ENCODE data around the gene ZNF304. TPM values are rescaled to one million over a fixed set of nuclear protein-coding genes. Genes with fewer than 3 reads are reported as not detected.

ZNF304 gene
- 6.5 and 10.3 TPM in 2 replicates for total RNA-seq

DNA sequence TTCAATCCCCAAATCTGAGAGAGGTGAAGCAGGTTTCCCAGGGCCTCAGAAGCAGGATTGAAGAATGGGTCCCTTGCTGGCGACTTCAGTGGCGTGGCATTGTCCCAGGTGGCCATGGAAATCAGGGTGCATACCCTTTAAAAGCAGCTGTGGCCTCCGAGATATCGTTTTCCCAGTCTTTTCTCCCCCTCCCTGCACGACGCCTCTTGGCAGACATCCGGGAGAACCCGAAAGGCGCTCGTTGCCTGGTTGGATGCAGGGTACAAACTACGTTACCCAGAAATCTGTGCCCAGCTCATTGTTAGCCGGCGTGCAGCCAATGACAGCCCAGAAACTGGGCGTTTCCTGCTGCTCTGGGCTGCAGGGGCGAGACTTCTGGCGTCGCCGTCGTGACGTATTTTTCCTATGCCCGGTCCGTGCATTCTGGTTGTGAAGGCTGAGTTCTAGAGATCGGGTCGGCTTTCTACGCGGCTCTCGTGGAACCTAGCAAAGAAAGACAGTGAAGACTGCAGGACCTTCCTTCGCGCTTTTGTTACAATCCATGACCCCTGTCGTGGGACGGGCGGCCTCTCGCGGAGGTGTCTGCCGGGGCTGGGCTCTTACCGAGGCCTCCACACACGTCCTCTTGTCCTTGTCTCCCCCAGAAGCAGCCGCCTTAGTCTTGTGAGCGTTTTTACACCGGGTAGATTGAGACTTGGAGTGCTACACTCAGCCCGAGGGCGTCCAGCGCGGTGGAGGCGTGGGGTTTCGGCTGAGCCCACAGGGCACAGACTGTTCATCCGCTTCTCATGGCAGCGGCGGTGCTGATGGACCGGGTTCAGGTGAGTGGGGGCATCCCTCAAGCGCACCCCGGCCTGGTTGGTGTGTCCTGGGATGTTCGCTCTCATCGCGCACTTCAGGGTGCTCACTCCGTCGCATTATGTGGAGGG is at the start of gene ZNF304:
ZNF304 (plus strand) TSS at position 395 of the 929 bp plus-strand sequence; CDS start at position 789, 394 bp downstream.
- peak; percentile 95 to 96 for DNase-seq (ENCODE audit: low read depth in 2 of 2)

DNA sequence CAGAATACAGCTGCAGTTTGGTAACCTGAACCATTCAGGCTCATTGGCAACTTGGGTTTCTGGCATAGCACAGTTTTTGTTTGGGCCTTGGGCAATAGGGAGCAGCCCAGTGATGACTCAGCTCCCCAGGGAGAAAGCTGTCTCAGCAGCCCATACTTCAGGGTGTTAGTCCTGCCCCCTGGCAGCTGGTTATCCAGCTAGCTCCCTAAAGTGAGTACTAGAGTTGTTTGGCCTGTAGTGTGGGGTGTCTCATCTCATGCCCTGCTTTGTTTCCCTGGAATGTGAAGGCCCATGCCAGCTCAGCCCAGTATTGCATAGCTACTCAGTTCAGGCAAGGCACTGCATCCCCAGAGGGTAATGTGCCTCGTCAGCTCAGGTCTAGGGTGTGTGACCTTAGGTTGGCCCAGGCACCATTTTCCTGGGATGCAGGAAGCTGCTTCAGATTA is 49.0 kb upstream of the ZNF304 start:
- DNase-seq (ENCODE audit: low read depth in 2 of 2) = peak in 1 of 2 donors; percentile 34

DNA sequence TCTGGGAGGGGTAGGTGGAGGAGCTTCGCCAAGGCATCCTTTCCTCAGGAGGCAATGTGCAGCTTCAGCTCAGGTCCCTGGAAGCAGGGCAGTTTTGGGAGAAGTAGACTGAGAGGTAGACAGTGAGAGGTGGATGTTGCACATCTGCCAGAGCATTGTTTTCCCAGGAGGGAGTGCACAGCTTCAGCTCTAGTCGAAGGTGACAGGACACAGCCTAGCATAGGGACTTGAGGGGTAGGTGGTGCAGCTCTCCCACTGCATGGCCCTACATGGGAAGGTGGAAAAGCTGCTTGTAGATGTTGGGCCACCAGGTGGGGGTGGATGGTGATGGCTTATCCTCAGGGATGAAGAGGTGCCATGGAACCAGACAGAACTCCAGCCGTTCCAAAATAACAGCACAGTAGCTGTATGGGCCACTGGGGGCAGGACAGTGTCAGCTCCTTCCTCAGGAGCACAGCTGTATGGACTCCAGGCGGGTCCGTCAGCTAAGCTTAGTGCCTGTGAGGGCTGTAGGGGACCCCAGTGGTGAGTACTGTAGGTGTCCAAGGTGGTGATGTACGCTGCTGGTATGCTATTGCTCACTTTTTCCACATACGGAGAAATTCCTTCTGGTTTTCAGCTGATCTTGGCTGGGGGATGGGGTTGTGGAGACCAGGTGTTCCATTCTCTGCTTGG is 48.2 kb upstream of the ZNF304 start:
- no peak for DNase-seq (ENCODE audit: low read depth in 2 of 2)

DNA sequence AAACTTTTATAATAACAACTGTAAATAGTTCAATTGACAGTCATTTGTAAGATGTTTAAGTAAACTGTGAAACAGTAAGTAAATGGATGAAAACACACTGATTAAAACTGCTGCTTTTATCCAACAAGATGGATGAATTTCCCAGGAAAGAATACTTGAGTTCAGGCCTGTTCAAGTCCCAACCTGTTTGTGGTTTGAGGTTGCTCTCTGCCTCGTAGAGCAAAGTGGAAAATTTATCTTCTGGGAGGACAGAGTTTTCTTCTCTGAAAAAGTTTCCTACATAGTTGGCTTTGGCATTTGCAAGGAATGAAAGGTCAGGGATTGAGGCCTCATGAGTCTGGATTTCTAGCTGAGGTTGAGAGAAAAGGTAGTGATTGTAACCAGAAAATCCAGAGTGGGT is 46.0 kb upstream of the ZNF304 start:
- no peak for DNase-seq (ENCODE audit: low read depth in 2 of 2)

DNA sequence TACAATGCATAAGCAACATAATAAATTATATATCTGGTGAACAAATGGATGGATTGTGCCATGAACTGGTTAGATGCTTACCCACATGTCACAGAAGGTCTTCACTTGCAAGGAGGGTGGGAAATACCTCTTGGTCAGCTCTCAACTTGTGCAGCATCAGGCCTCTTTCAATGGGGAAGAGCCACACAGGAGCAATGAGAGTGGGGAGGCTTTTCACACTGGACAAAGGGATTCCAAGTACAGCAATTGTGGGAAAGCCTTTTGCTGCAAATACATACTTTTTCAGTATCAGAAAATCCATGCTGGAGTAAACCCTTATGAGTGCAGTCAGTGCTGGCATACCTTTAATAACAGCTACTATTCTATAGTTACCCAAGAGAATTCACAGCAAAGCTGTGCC is 42.6 kb upstream of the ZNF304 start:
- no peak for DNase-seq (ENCODE audit: low read depth in 2 of 2)

DNA sequence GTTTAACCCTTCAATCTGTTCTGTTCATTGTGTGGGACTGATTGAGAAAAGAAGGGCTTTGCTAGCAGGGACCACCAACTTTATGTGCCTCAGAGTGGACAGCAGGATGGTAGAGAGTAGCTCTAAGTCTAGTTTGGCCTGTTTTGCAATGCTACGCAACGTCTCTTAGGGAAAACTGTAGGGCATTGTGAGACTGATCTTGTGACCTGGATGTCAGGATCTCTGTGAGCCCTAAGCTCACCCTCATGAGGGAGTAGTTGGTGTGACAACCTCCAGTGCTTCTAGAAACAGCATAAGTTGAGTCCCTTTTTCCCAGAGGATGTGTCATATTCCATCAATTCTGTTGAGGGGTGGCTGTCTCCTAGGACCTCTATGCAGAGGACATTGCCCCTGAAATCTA is 40.3 kb upstream of the ZNF304 start:
- no peak for DNase-seq (ENCODE audit: low read depth in 2 of 2)

DNA sequence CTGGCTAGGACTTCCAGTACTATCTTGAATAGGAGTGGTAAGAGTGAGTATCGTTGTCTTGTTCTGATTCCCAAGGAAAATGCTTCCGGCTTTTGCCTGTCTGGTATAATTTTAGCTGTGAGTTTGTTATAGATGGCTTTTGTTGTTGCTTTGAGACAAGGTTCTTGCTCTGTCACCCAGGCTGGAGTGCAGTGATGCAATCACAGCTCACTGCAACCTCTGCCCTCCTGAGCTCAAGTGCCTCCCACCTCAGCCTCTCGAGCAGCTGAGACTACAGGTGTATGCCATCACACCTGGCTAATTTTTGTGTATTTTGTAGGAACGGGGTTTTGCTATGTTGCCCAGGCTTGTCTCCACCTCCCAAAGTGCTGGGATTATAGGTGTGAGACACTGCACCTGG is 36.9 kb upstream of the ZNF304 start:
- no peak for DNase-seq (ENCODE audit: low read depth in 2 of 2)

DNA sequence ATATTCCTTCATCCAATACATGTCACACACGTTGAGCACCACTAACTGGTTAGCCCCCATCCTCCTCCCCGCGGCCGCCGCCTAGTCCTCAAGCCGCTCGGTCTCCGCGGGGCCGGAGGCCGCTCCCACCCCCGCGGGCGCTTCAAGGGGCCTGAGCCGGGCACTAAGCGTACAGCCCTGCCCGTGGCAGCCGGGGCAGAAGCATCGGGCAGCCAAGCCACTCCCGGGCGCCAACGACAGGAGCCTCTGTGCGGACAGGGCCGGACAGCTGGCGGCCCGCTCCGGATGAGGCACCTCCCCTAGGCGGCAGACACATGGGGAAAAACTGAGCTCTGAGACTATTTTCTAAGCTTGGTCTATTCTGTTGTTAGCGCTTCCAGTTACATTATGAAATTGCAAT is 33.6 kb upstream of the ZNF304 start:
- DNase-seq (ENCODE audit: low read depth in 2 of 2) = no peak

DNA sequence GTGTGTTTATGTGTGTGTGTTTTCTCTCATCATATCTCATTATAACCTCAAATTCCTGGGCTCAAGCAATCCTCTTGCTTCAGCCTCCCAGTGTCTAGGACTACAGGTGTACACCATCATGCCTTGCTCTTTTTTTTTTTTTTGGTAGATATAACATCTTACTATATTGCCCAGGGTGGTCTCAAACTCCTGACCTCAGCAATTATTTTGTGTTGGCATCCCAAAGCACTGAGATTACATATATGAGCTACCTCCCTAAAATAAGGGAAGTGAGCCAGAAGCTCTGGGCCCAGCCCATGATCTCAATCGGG is 31.2 kb upstream of the ZNF304 start:
- DNase-seq (ENCODE audit: low read depth in 2 of 2) = no peak

DNA sequence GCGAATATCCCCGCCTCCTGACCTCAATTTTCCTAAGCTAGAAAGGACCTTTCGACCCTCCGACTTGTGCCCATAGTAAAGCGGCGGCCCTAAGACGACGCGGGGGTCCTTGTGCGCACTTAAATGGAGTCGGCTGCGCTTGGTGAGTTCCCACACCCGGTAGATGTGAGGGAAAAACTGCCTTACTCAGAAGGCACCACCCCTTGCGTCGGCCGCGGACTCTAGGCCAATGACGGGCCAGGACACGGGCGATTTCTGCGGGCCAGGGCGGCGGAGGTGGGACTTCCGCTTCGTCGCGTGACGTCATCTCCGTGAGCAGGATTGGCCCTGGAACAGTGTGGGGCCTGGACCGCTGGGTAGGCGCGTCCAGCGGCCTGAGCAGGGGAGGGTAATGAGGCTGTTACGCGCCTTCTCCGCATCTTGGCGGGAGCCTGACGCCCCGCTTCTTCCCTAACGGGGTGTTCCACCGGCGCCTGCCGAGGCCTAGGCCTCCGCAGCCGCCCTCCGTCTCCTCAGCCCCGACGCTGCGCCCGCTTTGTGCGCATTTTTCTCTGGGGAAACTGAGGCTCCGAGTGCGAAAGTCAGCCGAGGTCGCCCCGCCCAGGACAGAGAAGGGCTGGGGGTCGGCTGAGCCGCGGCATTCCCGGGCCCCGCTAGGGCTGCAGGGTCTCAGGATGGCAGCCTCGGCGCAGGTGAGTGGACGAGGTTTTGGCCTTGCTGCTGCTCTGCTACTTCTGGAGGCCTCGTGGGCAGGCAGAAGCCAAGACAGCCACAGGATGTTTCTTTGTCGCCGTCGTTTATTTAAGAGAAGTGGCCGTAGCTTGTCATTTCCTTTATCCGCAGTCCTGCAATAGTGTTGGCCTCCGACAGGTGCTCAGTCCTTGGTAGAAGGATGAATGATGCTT is 30.6 kb upstream of the ZNF304 start, which contains the start of gene ZNF543:
ZNF543 (plus strand) TSS at position 293 of the 905 bp plus-strand sequence; CDS start at position 675, 382 bp downstream.
- peak; percentile 98 for DNase-seq (ENCODE audit: low read depth in 2 of 2)

DNA sequence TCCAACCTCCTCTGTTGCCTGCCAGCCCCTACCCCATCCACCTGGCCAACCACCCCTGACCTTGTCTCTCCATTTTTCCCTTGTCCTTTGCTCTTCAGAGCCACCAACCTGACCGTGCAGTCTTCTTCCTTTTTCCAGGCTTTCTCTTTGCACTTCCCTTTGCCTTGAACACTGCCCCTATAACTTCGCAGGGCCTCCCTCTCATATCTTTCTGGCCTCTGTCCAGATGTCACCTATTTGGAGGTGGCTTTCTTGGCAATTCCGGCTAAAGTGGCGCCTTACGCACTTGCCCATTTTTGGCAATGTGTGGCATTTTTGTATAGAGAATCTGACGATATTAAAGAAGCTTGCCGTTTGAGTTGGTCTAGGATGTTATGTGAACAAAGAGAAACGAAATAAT is 30.0 kb upstream of the ZNF304 start:
- no peak for DNase-seq (ENCODE audit: low read depth in 2 of 2)

DNA sequence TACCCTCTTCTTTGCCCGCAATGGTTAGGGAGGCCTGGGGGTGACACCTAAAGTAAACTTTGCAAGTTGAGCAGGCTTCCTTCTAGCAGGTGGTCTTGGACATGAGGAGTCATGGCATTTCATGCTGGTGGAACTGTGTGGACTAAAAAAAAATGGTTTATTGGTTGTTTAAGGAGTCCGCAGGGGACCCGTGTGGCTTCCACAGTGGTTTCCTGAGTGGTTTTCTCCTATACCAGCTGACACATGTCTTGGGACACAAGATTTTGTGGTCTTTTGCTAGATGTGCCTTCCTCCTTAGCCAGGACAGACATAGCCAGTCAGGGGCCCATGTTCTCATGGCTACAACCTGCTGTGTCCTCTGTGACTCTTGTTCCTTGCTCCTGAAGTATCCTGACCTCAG is 29.3 kb upstream of the ZNF304 start:
- DNase-seq (ENCODE audit: low read depth in 2 of 2) = no peak

DNA sequence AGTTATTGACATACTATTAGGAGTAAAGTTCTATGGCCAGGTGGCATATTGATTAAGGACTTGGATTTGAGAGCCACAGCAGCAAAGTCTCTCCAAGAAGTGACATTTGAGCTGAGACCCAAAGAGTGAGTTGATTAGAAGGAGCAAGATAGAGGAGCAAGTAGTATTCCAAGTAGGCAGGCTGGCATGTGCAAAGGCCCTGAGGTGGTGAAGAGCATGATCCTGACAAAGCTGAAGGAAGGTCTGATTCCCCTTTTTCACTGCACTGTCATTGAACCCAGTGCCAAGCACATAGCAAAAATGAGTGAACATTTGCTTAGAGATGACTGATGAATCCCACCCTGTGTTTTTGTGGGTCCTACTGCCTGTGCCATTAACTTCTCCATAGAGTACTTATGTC is 26.1 kb upstream of the ZNF304 start:
- no peak for DNase-seq (ENCODE audit: low read depth in 2 of 2)

DNA sequence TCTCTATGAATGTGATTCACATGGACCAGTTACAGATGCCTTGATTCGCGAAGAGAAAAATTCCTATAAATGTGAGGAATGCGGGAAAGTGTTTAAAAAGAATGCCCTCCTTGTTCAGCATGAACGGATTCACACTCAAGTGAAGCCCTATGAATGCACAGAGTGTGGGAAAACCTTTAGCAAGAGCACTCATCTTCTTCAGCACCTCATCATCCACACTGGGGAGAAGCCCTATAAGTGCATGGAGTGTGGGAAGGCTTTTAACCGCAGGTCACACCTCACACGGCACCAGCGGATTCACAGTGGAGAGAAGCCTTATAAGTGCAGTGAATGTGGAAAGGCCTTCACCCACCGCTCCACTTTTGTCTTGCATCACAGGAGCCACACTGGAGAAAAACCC is 23.1 kb upstream of the ZNF304 start:
- no peak for DNase-seq (ENCODE audit: low read depth in 2 of 2)

DNA sequence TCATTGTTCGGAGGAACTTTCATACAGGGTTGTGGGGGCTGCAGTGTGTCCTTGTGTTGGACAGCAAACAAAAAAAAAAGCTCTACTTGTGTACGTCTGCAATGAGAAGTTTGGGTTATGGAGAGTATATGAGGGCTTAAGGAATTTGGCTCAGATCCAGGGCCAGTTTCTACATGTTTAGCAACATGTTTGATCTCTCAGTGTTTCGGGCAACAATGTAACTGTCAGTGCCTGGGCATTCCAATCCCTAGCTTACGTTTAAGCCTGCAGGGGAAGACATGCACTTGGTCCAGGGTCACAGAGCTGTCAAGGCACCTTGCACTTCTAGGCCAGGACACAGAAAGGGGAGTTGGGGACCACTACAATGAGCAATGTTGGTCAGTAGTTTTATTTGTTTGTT is 16.9 kb upstream of the ZNF304 start:
- DNase-seq (ENCODE audit: low read depth in 2 of 2) = no peak

DNA sequence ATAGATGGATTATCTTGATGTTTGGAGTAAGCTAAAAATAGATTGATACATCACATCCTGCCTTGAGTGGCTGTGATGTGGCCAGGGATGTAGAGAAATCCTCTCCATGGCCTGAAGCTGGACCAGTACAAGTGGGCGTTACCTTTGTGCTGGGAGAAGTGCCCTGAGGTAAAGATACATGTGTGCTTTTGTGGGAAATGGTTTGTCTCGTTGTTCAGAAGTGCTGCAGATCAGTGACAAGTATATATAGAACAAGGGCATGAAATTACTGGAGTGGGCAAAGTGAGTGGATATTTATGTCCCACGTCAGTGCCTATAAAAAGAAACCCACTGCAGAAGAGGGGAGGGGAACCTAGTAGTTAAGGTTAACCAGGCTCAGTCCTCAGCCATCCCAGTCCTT is 12.2 kb upstream of the ZNF304 start:
- DNase-seq (ENCODE audit: low read depth in 2 of 2) = peak in 1 of 2 donors; percentile 7

DNA sequence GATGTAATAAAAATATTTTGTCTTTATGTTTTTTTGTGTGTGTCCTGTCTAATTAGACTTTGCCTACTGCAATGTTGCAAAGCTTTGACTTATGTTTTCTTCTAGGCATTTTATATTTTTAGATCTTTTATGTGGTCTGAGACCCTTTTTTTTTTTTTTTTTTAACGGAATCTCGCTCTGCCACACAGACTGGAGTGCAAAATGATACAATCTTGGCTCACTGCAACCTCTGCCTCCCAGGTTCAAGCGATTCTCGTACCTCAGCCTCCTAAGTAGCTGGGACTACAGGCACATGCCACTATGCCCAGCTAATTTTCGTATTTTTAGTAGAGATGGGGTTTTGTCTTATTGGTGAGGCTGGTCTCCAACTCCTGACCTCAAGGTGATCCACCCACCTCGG is 8.5 kb upstream of the ZNF304 start:
- DNase-seq (ENCODE audit: low read depth in 2 of 2) = no peak

DNA sequence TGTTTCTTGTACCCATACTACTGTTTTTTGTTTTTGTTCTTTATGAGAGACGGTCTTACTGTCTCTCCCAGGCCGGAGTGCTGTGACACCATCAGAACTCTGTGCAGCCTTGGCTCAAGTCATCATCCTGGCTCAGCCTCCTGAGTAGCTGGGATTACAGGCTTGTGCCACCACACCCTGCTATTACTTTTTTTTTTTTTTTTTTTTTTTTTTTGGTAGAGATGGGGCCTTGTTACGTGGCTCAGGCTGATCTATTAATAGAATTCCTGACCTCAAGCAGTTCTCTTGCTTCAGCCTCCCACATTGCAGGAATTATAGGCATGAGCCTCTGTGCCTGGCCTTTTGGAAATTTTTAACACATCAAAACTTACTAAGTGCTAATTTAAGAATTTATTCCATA is 2.9 kb upstream of the ZNF304 start:
- no peak for DNase-seq (ENCODE audit: low read depth in 2 of 2)

DNA sequence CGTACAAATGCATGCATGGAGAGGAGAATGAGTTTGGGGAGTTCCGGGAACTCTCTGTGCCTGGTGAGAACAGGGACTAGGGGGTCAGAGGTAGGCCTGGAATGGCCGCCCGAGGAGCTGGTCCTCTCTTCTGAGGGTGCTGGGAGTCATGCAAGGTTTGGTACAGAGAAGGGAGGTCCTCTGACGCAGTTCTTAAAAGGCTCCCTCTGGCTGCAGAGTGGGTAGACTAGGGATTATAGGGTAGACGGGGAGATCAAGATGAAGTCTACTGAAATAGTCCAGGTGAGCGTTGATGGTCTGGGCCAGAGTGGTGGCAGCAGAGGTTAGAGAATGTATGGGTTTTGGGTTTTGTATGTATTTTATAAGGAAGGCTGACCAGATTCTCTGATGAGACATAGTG is 796 bp downstream of the ZNF304 start:
- peak in 1 of 2 donors; percentile 5 for DNase-seq (ENCODE audit: low read depth in 2 of 2)

DNA sequence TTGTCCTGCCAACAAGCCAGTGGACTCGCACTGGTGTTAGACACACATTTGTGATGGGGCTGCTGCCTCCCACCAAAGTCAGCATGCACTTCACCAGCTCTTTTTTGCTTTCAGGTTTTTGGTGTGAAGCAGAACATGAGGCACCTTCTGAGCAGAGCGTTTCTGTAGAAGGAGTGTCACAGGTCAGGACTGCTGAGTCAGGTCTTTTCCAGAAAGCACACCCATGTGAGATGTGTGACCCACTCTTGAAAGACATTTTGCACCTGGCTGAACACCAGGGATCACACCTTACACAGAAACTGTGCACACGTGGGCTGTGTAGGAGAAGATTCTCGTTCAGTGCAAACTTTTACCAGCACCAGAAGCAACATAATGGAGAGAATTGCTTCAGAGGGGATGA is 4.8 kb downstream of the ZNF304 start:
- DNase-seq (ENCODE audit: low read depth in 2 of 2) = no peak

DNA sequence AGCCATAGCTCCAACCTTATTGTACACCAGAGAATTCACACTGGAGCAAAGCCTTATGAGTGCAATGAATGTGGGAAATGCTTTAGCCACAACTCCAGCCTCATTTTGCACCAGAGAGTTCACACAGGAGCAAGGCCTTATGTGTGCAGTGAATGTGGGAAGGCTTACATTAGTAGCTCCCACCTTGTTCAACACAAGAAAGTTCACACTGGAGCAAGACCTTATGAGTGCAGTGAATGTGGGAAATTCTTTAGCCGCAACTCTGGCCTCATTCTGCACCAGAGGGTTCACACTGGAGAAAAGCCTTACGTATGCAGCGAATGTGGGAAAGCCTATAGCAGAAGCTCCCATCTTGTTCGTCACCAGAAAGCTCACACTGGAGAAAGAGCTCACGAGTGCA is 6.3 kb downstream of the ZNF304 start:
- DNase-seq (ENCODE audit: low read depth in 2 of 2) = no peak

DNA sequence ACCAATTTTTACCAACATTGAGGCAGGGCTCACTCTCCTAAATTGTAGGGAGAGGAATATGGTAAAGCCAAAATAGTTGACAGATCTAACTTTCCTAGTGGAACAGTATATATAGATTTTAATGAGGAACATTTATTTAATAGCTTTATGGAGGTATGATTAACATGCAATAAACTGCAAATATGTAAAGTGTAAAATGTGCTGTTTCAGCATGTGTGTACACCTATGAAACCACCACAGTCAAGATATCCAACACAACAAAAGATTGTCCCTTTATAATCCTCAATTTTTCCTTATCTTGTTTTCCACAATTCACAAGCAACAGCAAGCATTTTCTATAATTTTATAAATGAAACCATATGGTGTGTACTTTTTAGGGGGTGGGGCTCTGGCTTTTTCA is 8.2 kb downstream of the ZNF304 start:
- DNase-seq (ENCODE audit: low read depth in 2 of 2) = no peak

Measured in lung microvascular endothelial cell (primary cell).